WTC11 (cell line): ENCODE results near the gene TMBIM6. TPM values are rescaled to one million over a fixed set of nuclear protein-coding genes. Genes with fewer than 3 reads are reported as not detected.

Source experiments
- ATAC-seq: fragments of 200-7000 bp; cut with Tn5 transposase; 2 replicates; pipeline ENCODE4 v1.10.0; 2021; ENCODE audit warnings: mild to moderate bottlenecking, moderate library complexity
- CTCF ChIA-PET: fragments of 300-600 bp; sonication (Branson Sonifier 250); formaldehyde crosslinking; loops from one replicate; lab custom pipeline; 2021; ENCODE audit warnings: antibody characterized with exemption; lab: Charles Lee
- POLR2A ChIA-PET: fragments of 350-600 bp; sonication (Branson Sonifier 250); formaldehyde crosslinking; loops from one replicate; lab custom pipeline; 2021; ENCODE audit warnings: antibody characterized with exemption; lab: Charles Lee
- DNase-seq: peaks from one replicate; pipeline ENCODE4 v3.0.0; 2021; ENCODE audit warnings: low spot score
- H3K27ac Mint-ChIP-seq: 2 replicates; pipeline ENCODE4 v1.8.0; 2021; ENCODE audit warnings: mixed read lengths
- H3K27me3 Mint-ChIP-seq: 2 replicates; pipeline ENCODE4 v1.8.0; 2021; ENCODE audit warnings: low read depth, mild to moderate bottlenecking, moderate library complexity, mixed read lengths
- H3K36me3 Mint-ChIP-seq: 2 replicates; pipeline ENCODE4 v1.8.0; 2021; ENCODE audit warnings: mixed read lengths
- H3K4me1 Mint-ChIP-seq: 2 replicates; pipeline ENCODE4 v1.8.0; 2022; ENCODE audit warnings: mixed read lengths
- H3K4me3 Mint-ChIP-seq: 2 replicates; pipeline ENCODE4 v1.8.0; 2021; ENCODE audit warnings: mild to moderate bottlenecking, moderate library complexity, mixed read lengths
- H3K9me3 Mint-ChIP-seq: 2 replicates; pipeline ENCODE4 v1.8.0; 2021; ENCODE audit warnings: mixed read lengths
- ATF1 ChIP-seq: sonication (generic); formaldehyde crosslinking; IDR thresholded peaks from 2 replicates; pipeline ENCODE4 v1.8.1; 2023; ENCODE audit warnings: mild to moderate bottlenecking, moderate library complexity, missing genetic modification reagents
- E2F5 ChIP-seq: sonication (generic); formaldehyde crosslinking; IDR thresholded peaks from 2 replicates; pipeline ENCODE4 v1.8.1; 2022; ENCODE audit warnings: mild to moderate bottlenecking, moderate library complexity, missing genetic modification reagents
- EMX1 ChIP-seq: fragments of 250-450 bp; sonication (Bioruptor Pico); IDR thresholded peaks from 2 replicates; pipeline ENCODE4 v1.8.0; 2021; ENCODE audit warnings: mild to moderate bottlenecking
- ERG ChIP-seq: fragments of 250-450 bp; sonication (Bioruptor Pico); IDR thresholded peaks from 2 replicates; pipeline ENCODE4 v1.8.0; 2021; ENCODE audit warnings: mild to moderate bottlenecking
- GABPB1 ChIP-seq: sonication (generic); formaldehyde crosslinking; IDR thresholded peaks from 2 replicates; pipeline ENCODE4 v1.8.1; 2023; ENCODE audit warnings: mild to moderate bottlenecking, missing genetic modification reagents
- IRF1 ChIP-seq: sonication (generic); formaldehyde crosslinking; IDR thresholded peaks from 2 replicates; pipeline ENCODE4 v1.8.0; 2023; ENCODE audit warnings: missing genetic modification reagents
- RORB ChIP-seq: fragments of 250-450 bp; sonication (Bioruptor Pico); IDR thresholded peaks from 2 replicates; pipeline ENCODE4 v1.9.0; 2021; ENCODE audit warnings: mild to moderate bottlenecking
- SMAD3 ChIP-seq: sonication (generic); formaldehyde crosslinking; IDR thresholded peaks from 2 replicates; pipeline ENCODE4 v1.8.0; 2022; ENCODE audit warnings: missing genetic modification reagents, mild to moderate bottlenecking, borderline replicate concordance
- TP53 ChIP-seq: sonication (generic); formaldehyde crosslinking; IDR thresholded peaks from 2 replicates; pipeline ENCODE4 v1.8.1; 2023; ENCODE audit warnings: mild to moderate bottlenecking, missing genetic modification reagents
- ZBTB43 ChIP-seq: sonication (generic); formaldehyde crosslinking; IDR thresholded peaks from 2 replicates; pipeline ENCODE4 v1.8.1; 2023; ENCODE audit warnings: mild to moderate bottlenecking, missing genetic modification reagents
- ZNF416 ChIP-seq: fragments of 250-450 bp; sonication (Bioruptor Pico); IDR thresholded peaks from 2 replicates; pipeline ENCODE4 v1.9.0; 2021; ENCODE audit warnings: mild to moderate bottlenecking, inconsistent platforms
- ZNF423 ChIP-seq: fragments of 250-450 bp; sonication (Bioruptor Pico); IDR thresholded peaks from 2 replicates; pipeline ENCODE4 v2.1.2; 2022; ENCODE audit warnings: mild to moderate bottlenecking, moderate library complexity
- total RNA-seq: library from RNA; stranded (reverse); gene quantifications from 3 replicates; pipeline ENCODE4 v1.2.3, GENCODE V29; 2021
- TF ChIP-seq, protein P1 (sequence below): sonication (generic); formaldehyde crosslinking; IDR thresholded peaks from 2 replicates; pipeline ENCODE4 v1.8.1; 2022; ENCODE audit warnings: low read depth, missing genetic modification reagents, borderline replicate concordance
- TF ChIP-seq, protein P2 (sequence below): fragments of 200-600 bp; IDR thresholded peaks from 2 replicates; pipeline ENCODE4 v1.8.0; 2022; ENCODE audit warnings: antibody characterized with exemption
- TF ChIP-seq, protein P3 (sequence below): sonication (generic); formaldehyde crosslinking; IDR thresholded peaks from 2 replicates; pipeline ENCODE4 v1.8.0; 2023; ENCODE audit warnings: mild to moderate bottlenecking, missing genetic modification reagents
- TF ChIP-seq, protein P4 (sequence below): sonication (generic); formaldehyde crosslinking; IDR thresholded peaks from 2 replicates; pipeline ENCODE4 v1.8.0; 2022; ENCODE audit warnings: mild to moderate bottlenecking, missing genetic modification reagents
- TF ChIP-seq, protein P5 (sequence below): sonication (generic); formaldehyde crosslinking; IDR thresholded peaks from 2 replicates; pipeline ENCODE4 v1.8.1; 2023; ENCODE audit warnings: mild to moderate bottlenecking, missing genetic modification reagents, moderate library complexity

TMBIM6 gene
- total RNA-seq, 1 experiment from 2014 or later = 402 TPM

GRCh38 chr12:49730568-49731101 lies 10.7 kb upstream of the TMBIM6 start:
- TF ChIP-seq, protein P1, sequence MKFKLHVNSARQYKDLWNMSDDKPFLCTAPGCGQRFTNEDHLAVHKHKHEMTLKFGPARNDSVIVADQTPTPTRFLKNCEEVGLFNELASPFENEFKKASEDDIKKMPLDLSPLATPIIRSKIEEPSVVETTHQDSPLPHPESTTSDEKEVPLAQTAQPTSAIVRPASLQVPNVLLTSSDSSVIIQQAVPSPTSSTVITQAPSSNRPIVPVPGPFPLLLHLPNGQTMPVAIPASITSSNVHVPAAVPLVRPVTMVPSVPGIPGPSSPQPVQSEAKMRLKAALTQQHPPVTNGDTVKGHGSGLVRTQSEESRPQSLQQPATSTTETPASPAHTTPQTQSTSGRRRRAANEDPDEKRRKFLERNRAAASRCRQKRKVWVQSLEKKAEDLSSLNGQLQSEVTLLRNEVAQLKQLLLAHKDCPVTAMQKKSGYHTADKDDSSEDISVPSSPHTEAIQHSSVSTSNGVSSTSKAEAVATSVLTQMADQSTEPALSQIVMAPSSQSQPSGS = no peak
- no peak for TF ChIP-seq ZBTB43 (CRISPR knock-in tag)
- TF ChIP-seq ATF1 (CRISPR knock-in tag) = no peak
- peaks cover 9% of the 10 kb centered on the region for H3K36me3 Mint-ChIP-seq
- DNase-seq (no peak), ATAC-seq (no peak)
- ChIA-PET CTCF (no interaction called here), POLR2A (no interaction called here)
- no peak overlapping the region for H3K27ac Mint-ChIP-seq
- H3K9me3 Mint-ChIP-seq = peaks cover 24% of the 10 kb centered on the region
- no peak overlapping the region for H3K4me3 Mint-ChIP-seq
- H3K4me1 Mint-ChIP-seq = no peaks in the 10 kb centered on the region
- H3K27me3 Mint-ChIP-seq = peaks cover 19% of the 10 kb centered on the region

- peaks cover 14% of the 10 kb centered on the region for H3K27me3 Mint-ChIP-seq
- CTCF ChIA-PET = interaction anchor here (0.5 to 2.2 kb wide), 18 partner anchors 8 to 980 kb away, joined by 3 to 15 read pairs (median 3); partner anchors contain the start of genes NCKAP5L and TMBIM6
- DNase-seq = peak; percentile 53
- TF ChIP-seq, protein P2, sequence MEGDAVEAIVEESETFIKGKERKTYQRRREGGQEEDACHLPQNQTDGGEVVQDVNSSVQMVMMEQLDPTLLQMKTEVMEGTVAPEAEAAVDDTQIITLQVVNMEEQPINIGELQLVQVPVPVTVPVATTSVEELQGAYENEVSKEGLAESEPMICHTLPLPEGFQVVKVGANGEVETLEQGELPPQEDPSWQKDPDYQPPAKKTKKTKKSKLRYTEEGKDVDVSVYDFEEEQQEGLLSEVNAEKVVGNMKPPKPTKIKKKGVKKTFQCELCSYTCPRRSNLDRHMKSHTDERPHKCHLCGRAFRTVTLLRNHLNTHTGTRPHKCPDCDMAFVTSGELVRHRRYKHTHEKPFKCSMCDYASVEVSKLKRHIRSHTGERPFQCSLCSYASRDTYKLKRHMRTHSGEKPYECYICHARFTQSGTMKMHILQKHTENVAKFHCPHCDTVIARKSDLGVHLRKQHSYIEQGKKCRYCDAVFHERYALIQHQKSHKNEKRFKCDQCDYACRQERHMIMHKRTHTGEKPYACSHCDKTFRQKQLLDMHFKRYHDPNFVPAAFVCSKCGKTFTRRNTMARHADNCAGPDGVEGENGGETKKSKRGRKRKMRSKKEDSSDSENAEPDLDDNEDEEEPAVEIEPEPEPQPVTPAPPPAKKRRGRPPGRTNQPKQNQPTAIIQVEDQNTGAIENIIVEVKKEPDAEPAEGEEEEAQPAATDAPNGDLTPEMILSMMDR = no peak
- TF ChIP-seq ERG = no peak
- TF ChIP-seq RORB (CRISPR knock-in tag) = no peak
- no peak for TF ChIP-seq ZNF423
- TF ChIP-seq, protein P3, sequence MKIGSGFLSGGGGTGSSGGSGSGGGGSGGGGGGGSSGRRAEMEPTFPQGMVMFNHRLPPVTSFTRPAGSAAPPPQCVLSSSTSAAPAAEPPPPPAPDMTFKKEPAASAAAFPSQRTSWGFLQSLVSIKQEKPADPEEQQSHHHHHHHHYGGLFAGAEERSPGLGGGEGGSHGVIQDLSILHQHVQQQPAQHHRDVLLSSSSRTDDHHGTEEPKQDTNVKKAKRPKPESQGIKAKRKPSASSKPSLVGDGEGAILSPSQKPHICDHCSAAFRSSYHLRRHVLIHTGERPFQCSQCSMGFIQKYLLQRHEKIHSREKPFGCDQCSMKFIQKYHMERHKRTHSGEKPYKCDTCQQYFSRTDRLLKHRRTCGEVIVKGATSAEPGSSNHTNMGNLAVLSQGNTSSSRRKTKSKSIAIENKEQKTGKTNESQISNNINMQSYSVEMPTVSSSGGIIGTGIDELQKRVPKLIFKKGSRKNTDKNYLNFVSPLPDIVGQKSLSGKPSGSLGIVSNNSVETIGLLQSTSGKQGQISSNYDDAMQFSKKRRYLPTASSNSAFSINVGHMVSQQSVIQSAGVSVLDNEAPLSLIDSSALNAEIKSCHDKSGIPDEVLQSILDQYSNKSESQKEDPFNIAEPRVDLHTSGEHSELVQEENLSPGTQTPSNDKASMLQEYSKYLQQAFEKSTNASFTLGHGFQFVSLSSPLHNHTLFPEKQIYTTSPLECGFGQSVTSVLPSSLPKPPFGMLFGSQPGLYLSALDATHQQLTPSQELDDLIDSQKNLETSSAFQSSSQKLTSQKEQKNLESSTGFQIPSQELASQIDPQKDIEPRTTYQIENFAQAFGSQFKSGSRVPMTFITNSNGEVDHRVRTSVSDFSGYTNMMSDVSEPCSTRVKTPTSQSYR = no peak
- TF ChIP-seq, protein P4, sequence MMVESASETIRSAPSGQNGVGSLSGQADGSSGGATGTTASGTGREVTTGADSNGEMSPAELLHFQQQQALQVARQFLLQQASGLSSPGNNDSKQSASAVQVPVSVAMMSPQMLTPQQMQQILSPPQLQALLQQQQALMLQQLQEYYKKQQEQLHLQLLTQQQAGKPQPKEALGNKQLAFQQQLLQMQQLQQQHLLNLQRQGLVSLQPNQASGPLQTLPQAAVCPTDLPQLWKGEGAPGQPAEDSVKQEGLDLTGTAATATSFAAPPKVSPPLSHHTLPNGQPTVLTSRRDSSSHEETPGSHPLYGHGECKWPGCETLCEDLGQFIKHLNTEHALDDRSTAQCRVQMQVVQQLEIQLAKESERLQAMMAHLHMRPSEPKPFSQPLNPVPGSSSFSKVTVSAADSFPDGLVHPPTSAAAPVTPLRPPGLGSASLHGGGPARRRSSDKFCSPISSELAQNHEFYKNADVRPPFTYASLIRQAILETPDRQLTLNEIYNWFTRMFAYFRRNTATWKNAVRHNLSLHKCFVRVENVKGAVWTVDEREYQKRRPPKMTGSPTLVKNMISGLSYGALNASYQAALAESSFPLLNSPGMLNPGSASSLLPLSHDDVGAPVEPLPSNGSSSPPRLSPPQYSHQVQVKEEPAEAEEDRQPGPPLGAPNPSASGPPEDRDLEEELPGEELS = no peak
- no peak for TF ChIP-seq E2F5 (CRISPR knock-in tag)
- TF ChIP-seq, protein P5, sequence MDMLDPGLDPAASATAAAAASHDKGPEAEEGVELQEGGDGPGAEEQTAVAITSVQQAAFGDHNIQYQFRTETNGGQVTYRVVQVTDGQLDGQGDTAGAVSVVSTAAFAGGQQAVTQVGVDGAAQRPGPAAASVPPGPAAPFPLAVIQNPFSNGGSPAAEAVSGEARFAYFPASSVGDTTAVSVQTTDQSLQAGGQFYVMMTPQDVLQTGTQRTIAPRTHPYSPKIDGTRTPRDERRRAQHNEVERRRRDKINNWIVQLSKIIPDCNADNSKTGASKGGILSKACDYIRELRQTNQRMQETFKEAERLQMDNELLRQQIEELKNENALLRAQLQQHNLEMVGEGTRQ (CRISPR knock-in tag) = no peak
- TF ChIP-seq GABPB1 (CRISPR knock-in tag) = no peak
- no peak for TF ChIP-seq EMX1 (CRISPR knock-in tag)
- TF ChIP-seq SMAD3 = no peak
- TF ChIP-seq IRF1 = no peak
- no peak for TF ChIP-seq ZNF416 (CRISPR knock-in tag)
- TF ChIP-seq TP53 (CRISPR knock-in tag) = no peak
These were observed 7.9 kb upstream of the TMBIM6 start for GRCh38 chr12:49733219-49734017.

More at GRCh38 chr12:49733219-49734017, 7.9 kb upstream of the TMBIM6 start:
- Mint-ChIP-seq H3K27ac (no peak overlapping the region), H3K9me3 (peaks cover 20% of the 10 kb centered on the region), H3K4me1 (no peaks in the 10 kb centered on the region), H3K4me3 (no peak overlapping the region), H3K36me3 (peaks cover 9% of the 10 kb centered on the region)
- POLR2A ChIA-PET = no interaction called here
- peak; percentile 71 for ATAC-seq
